Erythroblast (primary cell): ENCODE measurements around the gene TANK.

ENCODE experiments used
- GATA1 ChIP-seq: IDR thresholded peaks from 2 replicates; pipeline ENCODE4 v1.6.1; 2011; ENCODE audit warnings: low read depth, mild to moderate bottlenecking, control low read depth, low read length, moderate library complexity
- POLR2A ChIP-seq: IDR thresholded peaks from 2 replicates; pipeline ENCODE4 v1.6.1; 2011; ENCODE audit warnings: mild to moderate bottlenecking, low read length

- TF ChIP-seq POLR2A (no peak), GATA1 (no peak)
Observed at GRCh38 chr2:161217597-161218185, 57.5 kb downstream of the TANK start.
